NB4 (cell line): ENCODE data around the gene CACNG4.

Experiments used
- DNase-seq: peaks from one replicate; pipeline ENCODE4 v3.0.0; 2010; ENCODE audit warnings: low read depth
- H3K4me3 ChIP-seq: one replicate; pipeline ENCODE4 v1.5.1; 2011; ENCODE audit warnings: mild to moderate bottlenecking, low read depth, low read length, moderate library complexity
- MYC ChIP-seq: IDR thresholded peaks from 2 replicates; pipeline ENCODE4 v1.6.1; 2011; ENCODE audit warnings: low read depth, low read length
- POLR2A ChIP-seq: IDR thresholded peaks from 2 replicates; pipeline ENCODE4 v1.6.1; 2011; ENCODE audit warnings: mild to moderate bottlenecking; ENCODE audit not compliant: insufficient read length; ENCODE audit errors: extremely low read depth
- TF ChIP-seq, protein P1 (sequence below): IDR thresholded peaks from 2 replicates; pipeline ENCODE4 v1.6.1; 2011; ENCODE audit warnings: low read depth, low read length
- TF ChIP-seq, protein P2 (sequence below): IDR thresholded peaks from one replicate; pipeline ENCODE4 v1.5.1; 2012; ENCODE audit warnings: low read depth, low read length

CACNG4 gene

DNA sequence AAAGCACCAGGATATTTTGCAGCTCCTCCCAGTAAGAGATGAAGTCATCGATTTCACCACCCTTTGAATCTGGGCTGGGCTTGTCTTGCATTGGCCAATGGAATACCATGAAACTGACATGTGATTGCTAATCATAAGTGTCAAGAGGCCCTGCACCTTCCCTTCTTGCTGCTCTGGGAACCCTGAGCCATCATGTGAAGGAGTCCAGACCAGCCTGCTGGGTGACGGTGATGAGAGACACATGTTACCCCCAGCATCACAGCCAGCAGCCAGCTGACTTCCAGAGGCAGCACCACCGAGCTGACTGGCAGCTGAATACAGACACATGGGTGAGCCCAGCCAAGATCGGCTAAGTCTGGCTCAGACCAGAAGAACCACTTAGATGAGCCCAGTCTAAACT is 43.6 kb upstream of the CACNG4 start:
- TF ChIP-seq, protein P1, sequence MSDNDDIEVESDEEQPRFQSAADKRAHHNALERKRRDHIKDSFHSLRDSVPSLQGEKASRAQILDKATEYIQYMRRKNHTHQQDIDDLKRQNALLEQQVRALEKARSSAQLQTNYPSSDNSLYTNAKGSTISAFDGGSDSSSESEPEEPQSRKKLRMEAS, result no peak
- TF ChIP-seq POLR2A (no peak), MYC (no peak)
- TF ChIP-seq, protein P2, sequence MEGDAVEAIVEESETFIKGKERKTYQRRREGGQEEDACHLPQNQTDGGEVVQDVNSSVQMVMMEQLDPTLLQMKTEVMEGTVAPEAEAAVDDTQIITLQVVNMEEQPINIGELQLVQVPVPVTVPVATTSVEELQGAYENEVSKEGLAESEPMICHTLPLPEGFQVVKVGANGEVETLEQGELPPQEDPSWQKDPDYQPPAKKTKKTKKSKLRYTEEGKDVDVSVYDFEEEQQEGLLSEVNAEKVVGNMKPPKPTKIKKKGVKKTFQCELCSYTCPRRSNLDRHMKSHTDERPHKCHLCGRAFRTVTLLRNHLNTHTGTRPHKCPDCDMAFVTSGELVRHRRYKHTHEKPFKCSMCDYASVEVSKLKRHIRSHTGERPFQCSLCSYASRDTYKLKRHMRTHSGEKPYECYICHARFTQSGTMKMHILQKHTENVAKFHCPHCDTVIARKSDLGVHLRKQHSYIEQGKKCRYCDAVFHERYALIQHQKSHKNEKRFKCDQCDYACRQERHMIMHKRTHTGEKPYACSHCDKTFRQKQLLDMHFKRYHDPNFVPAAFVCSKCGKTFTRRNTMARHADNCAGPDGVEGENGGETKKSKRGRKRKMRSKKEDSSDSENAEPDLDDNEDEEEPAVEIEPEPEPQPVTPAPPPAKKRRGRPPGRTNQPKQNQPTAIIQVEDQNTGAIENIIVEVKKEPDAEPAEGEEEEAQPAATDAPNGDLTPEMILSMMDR, result no peak
- H3K4me3 ChIP-seq, result no peak overlapping the region
- peak; percentile 17 for DNase-seq

DNA sequence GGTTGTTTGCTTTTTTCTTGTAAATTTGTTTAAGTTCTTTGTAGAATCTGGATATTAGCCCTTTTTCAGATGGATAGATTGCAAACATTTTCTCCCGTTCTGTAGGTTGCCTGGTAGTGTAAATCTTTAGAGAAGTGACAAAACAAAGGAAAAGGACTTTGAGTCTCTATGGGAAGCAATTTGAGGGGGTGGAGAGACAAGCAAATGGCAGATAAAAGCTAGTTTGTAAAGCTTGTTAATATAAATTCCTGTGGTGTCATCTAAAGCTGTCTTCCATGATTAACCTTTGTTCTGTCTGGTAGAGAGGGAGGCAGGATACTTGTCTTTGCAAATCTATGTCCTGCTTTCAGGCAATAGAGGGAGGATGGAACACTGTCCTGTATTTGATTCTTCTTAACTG is 40.6 kb upstream of the CACNG4 start:
- no peak for DNase-seq
- no peak overlapping the region for H3K4me3 ChIP-seq
- TF ChIP-seq, protein P1, result no peak
- TF ChIP-seq, protein P2, result no peak
- TF ChIP-seq POLR2A, result no peak
- no peak for TF ChIP-seq MYC

DNA sequence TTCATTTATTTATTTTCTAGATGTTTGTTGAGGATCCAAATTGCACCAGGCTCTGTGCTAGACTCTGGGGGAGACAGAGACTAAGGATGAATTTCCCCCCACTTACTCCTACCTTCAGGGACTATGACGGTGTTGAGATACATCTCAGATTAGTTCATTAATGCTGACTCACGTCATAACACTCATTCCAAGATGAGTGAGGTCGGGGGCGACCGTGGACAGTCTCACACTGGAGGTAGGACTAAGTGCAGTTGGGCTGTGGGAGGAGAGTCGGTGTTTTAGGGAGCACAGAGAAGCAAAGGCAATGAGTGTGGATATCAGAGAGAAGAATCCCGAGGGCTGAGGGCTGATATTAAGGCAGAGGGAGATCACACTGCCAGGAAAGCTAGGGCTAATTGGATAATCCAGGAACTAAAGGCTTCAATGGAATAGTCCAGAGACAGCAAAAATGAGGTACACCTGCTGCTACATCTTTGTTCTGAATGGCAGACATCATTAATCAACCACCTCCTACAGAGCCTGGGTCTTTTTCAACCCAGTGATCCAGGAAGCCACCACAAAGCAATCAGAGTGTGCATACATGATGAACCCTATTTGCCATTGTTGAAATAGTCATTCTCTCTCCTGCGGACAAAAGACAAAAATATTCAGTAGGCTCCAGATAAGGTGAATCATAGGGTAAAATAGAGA is 38.6 kb upstream of the CACNG4 start:
- H3K4me3 ChIP-seq, result no peak overlapping the region
- TF ChIP-seq, protein P1, result no peak
- TF ChIP-seq MYC (no peak), POLR2A (no peak)
- TF ChIP-seq, protein P2, result no peak
- DNase-seq, result no peak

DNA sequence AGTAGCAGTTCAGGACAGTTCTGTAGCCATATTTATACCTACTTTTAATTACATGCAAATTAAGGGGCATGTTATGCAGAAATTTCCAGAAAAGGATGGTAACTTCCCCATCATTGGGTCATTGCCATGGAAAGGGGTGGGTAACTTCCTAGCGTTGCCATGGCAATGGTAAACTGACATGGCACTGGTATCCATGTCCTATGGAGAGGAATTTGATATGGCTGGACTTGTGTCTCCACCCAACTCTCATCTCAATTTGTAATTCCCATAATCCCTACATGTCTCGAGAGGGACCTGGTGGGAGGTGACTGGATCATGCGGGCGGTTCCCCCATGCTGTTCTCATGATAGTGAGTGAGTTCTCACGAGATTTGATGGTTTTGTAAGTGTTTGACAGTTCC is 35.6 kb upstream of the CACNG4 start:
- no peak for DNase-seq
- H3K4me3 ChIP-seq, result no peak overlapping the region
- TF ChIP-seq, protein P1, result no peak
- TF ChIP-seq POLR2A (no peak), MYC (no peak)
- TF ChIP-seq, protein P2, result no peak

DNA sequence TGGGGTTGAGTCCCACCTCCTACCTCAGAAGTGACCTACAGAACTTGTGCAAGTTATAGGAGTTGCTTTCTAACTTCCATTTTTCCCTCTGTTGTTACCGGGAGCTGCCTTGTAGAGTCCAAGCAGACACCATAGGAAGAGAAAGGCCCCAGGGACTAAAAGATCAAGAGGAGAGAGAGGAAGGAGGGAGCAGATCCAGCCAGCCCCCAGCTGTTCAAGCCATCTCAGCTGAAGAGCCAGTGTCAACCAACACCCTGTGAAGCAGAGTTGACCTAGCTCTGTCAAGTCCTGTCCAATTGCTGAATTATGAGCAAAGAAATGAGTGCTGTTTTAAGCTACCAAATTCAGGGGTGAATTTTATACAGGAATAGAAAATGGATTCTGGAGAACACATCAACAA is 34.9 kb upstream of the CACNG4 start:
- DNase-seq, result no peak
- H3K4me3 ChIP-seq, result no peak overlapping the region
- TF ChIP-seq MYC, result no peak

DNA sequence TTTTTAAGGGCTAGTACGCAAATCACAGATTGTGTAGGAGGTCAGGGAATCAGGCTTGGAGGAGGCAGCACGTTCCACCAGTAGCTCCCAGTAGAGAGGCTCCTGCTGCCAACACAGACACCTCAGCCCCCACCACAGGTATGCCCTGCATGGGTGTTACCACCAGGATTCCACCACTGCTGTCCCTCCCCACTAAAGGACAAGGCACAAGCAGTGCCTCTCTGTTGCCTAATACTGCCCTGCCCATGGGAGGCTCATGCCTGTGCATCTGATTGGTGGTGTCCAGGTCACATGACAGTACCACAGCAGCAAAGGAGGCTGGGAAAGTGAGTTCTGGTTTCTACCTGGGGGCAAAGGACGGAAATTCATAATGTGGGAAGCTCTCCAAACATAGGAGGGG is 33.6 kb upstream of the CACNG4 start:
- H3K4me3 ChIP-seq, result no peak overlapping the region
- DNase-seq, result peak; percentile 34
- TF ChIP-seq POLR2A (no peak), MYC (no peak)
- TF ChIP-seq, protein P2, result no peak
- TF ChIP-seq, protein P1, result no peak
